Measurements from ENCODE around the gene WWOX. TPM values are rescaled to one million over a fixed set of nuclear protein-coding genes. Genes with fewer than 3 reads are reported as not detected.

WWOX gene
- total and polyA plus RNA-seq, 2 of the 8 experiments (the other 6 are each of a cell fraction or from before 2014, with no cell fraction given): 5.4 to 16.7 TPM

- Histone ChIP-seq H3K9ac (replicated peaks in 1 of 4; ENCODE audit: extremely low read depth in 1 of 4, low read depth in 3 of 4, low read length in 3 of 4) (no peak overlapping the region), H3K27me3 (replicated peaks in 1 of 4; ENCODE audit: control insufficient read depth in 3 of 4, extremely low read depth in 1 of 4, insufficient read depth in 3 of 4, low read length in 3 of 4) (no peaks in the 10 kb centered on the region; a peak in 1 of 7 replicates), H3K23me2 (ENCODE audit: low read depth, low read length) (no peaks in the 10 kb centered on the region), H3K4me3 (ENCODE audit: extremely low read depth in 1 of 4, insufficient read depth in 2 of 4, low read depth in 3 of 4, low read length in 4 of 4) (no peak overlapping the region), H3K79me2 (ENCODE audit: control insufficient read depth in 1 of 2, insufficient read depth in 2 of 2, low read length in 2 of 2) (no peaks in the 10 kb centered on the region), H3K56ac (replicated peaks; ENCODE audit: insufficient read length, low read depth, low read length) (no peak overlapping the region), H2BK120ac (replicated peaks; ENCODE audit: low read depth, low read length) (no peak overlapping the region), H3K23ac (ENCODE audit: insufficient read length) (no peak overlapping the region), H3K14ac (ENCODE audit: insufficient read length) (no peak overlapping the region), H3K36me3 (ENCODE audit: control insufficient read depth in 2 of 4, insufficient read depth in 4 of 4, low read length in 3 of 4) (no peaks in the 10 kb centered on the region), H4K20me1 (replicated peaks in 1 of 2; ENCODE audit: control insufficient read depth in 1 of 2, insufficient read depth in 2 of 2, low read length in 2 of 2) (no peaks in the 10 kb centered on the region), H3K9me3 (ENCODE audit: insufficient read depth in 2 of 2, low read depth in 1 of 2, low read length in 1 of 2) (no peaks in the 10 kb centered on the region), H4K5ac (ENCODE audit: insufficient read length, low read depth, low read length) (no peak overlapping the region), H3K18ac (ENCODE audit: extremely low read depth, low read length) (no peak overlapping the region), H3K4me2 (ENCODE audit: insufficient read depth in 1 of 2, low read depth in 2 of 2, low read length in 2 of 2) (no peak overlapping the region), H3K79me1 (ENCODE audit: low read depth, low read length) (no peaks in the 10 kb centered on the region), H3K4me1 (replicated peaks in 1 of 4; ENCODE audit: control insufficient read depth in 3 of 4, insufficient read depth in 4 of 4, low read length in 3 of 4) (no peaks in the 10 kb centered on the region), H2AFZ (ENCODE audit: low read length) (no peak overlapping the region), H2BK15ac (ENCODE audit: low read length) (peak overlapping the region; percentile 32; the same call in 1 of the 2 replicates), H4K91ac (replicated peaks; ENCODE audit: insufficient read length, low read length) (no peak overlapping the region), H2BK5ac (ENCODE audit: low read depth, low read length) (no peak overlapping the region), H2AK5ac (ENCODE audit: low read depth, low read length) (no peak overlapping the region), H2BK12ac (ENCODE audit: low read depth, low read length) (peak overlapping the region; percentile 12; the same call in 1 of the 2 replicates), H4K8ac (ENCODE audit: extremely low read depth, insufficient read depth, low read length) (no peak overlapping the region), H3K4ac (replicated peaks; ENCODE audit: insufficient read length, low read depth, low read length) (no peak overlapping the region), H3K27ac (ENCODE audit: low read depth, low read length) (no peak overlapping the region), H2BK20ac (ENCODE audit: low read length) (peak overlapping the region; percentile 62; the same call in 1 of the 2 replicates)
- ChIA-PET POLR2A (ENCODE audit: partially characterized antibody) (no interaction called here), CTCF (ENCODE audit: partially characterized antibody) (interaction anchor here (0.7 to 2.5 kb wide), 21 partner anchors 9 to 816 kb away, joined by 3 to 9 read pairs (median 4); no protein-coding TSS in a partner anchor)
- WGBS, 2 experiments (ENCODE audit: extremely low coverage in 1 of 2, insufficient coverage in 1 of 2, insufficient read length in 1 of 2, insufficient replicate concordance in 2 of 2, low coverage in 1 of 2, low lambda C conversion rate in 2 of 2, missing lambda C conversion rate in 1 of 2): 90% methylated on average over 7 of the region's 7 CpGs; no CpG with 5 or more reads in 1 of the 2 experiments
- no peak for DNase-seq (ENCODE audit: low read depth in 1 of 2, low spot score in 2 of 2)
- FAIRE-seq: no peak
- TF ChIP-seq BRCA1 (IDR thresholded peaks at IDR 0.05; ENCODE audit: low read depth, low read length) (no peak), TEAD4 (IDR thresholded peaks at IDR 0.05; ENCODE audit: low read depth, low read length) (no peak), POLR2AphosphoS5 (IDR thresholded peaks at IDR 0.05; ENCODE audit: low read depth, low read length) (no peak), SIN3A (conservative IDR thresholded peaks at IDR 0.05 in 1 of 2, IDR thresholded peaks at IDR 0.05 in 1 of 2; ENCODE audit: low read depth in 1 of 2, low read length in 2 of 2) (no peak), TAF7 (optimal IDR thresholded peaks at IDR 0.05; ENCODE audit: borderline replicate concordance, low read depth, low read length) (no peak), RAD21 (IDR thresholded peaks at IDR 0.05 in 1 of 2, conservative IDR thresholded peaks at IDR 0.05 in 1 of 2; ENCODE audit: low read depth in 2 of 2, low read length in 2 of 2) (no peak), EGR1 (IDR thresholded peaks at IDR 0.05; ENCODE audit: borderline replicate concordance, low read depth, low read length) (no peak), ZNF274 (IDR thresholded peaks at IDR 0.05; ENCODE audit: borderline replicate concordance, extremely low read depth, low read length) (no peak), NRF1 (IDR thresholded peaks at IDR 0.05; ENCODE audit: low read depth, low read length) (no peak), SAP30 (IDR thresholded peaks at IDR 0.05; ENCODE audit: insufficient read depth, insufficient replicate concordance, low read length) (no peak), ATF2 (IDR thresholded peaks at IDR 0.05; ENCODE audit: low read length) (no peak)
Measured at GRCh38 chr16:79261944-79262552, 1162.6 kb downstream of the WWOX start.

Data from H1 (cell line).